ENCODE measurements around the gene ASB12.
"Not testable (repeated sequence)": the region's sequence is repeated elsewhere in the genome, so short reads cannot be mapped to it uniquely, and the experiment has no call there.

ASB12 gene, protein sequence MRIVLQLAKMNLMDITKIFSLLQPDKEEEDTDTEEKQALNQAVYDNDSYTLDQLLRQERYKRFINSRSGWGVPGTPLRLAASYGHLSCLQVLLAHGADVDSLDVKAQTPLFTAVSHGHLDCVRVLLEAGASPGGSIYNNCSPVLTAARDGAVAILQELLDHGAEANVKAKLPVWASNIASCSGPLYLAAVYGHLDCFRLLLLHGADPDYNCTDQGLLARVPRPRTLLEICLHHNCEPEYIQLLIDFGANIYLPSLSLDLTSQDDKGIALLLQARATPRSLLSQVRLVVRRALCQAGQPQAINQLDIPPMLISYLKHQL

GRCh38 chrX:64230123-64230970 is at the start of gene ASB12:
TSS of gene ASB12 (minus strand) at chrX:64230607. CDS start at chrX:64225650, 4,957 bp downstream.
- H3K27ac Mint-ChIP-seq (ENCODE audit: low read depth), result no peak within 1 kb of the TSS
- no peaks in the 10 kb centered on the region for H3K36me3 Mint-ChIP-seq (ENCODE audit: insufficient read depth)
- no peaks in the 10 kb centered on the region for H3K9me3 Mint-ChIP-seq
- H3K4me1 Mint-ChIP-seq, result no peaks in the 10 kb centered on the region
- ATAC-seq (replicated peaks; ENCODE audit: extremely low read depth, poor library complexity, severe bottlenecking) (no peak), DNase-seq (ENCODE audit: low spot score in 2 of 2) (no peak)
- H3K27me3 Mint-ChIP-seq, result no peaks in the 10 kb centered on the region
- H3K4me3 Mint-ChIP-seq, result no peak within 1 kb of the TSS

DNA sequence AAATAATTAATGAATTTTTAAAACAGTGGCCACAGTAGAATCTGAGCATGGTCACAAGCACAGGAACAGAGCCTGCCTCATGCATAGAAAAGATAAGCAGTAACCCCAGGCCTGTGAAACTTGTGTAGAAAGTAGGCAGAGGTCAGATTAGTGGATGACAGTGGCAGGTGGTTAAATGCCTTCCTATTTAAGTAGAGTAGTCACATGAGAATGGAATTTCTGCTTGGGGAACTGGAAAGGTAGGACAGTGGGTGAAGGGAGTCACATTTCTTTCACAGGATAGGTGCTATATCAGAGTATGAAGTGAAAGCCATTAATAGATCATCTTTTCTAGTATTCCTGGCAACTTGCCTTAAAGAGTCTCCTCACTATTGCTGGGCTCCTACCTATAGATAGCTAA is 34.9 kb upstream of the ASB12 start:
- H3K4me3 Mint-ChIP-seq, result no peak overlapping the region
- DNase-seq (ENCODE audit: low spot score in 2 of 2) (no peak), ATAC-seq (replicated peaks; ENCODE audit: extremely low read depth, poor library complexity, severe bottlenecking) (no peak)
- no peaks in the 10 kb centered on the region for H3K4me1 Mint-ChIP-seq
- no peaks in the 10 kb centered on the region for H3K27me3 Mint-ChIP-seq
- peaks cover 5% of the 10 kb centered on the region for H3K36me3 Mint-ChIP-seq (ENCODE audit: insufficient read depth)
- no peaks in the 10 kb centered on the region for H3K9me3 Mint-ChIP-seq
- H3K27ac Mint-ChIP-seq (ENCODE audit: low read depth), result no peak overlapping the region

DNA sequence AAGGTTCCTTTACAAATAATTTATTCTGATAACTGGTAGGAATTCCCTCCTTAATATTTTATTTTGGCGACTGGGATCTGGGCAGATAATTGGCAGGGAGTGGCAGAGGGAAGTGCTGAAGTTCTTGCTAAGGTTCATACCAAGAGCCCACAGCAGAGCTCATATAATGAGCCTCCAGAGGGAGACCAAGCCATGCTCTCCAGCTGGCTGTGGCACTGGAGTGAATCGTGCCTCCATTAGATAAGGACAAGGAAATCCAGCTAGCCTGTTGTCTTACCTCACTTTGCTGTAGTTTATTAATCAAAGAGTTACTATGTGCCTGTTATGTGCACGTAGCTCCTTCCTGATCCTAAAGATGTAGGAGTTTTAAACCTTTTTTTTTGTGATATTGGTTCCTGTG is 1.3 kb downstream of the ASB12 start:
- ATAC-seq (replicated peaks; ENCODE audit: extremely low read depth, poor library complexity, severe bottlenecking), result no peak
- no peak for DNase-seq (ENCODE audit: low spot score in 2 of 2)
- Mint-ChIP-seq H3K4me3 (no peak overlapping the region), H3K36me3 (ENCODE audit: insufficient read depth) (no peaks in the 10 kb centered on the region), H3K27me3 (no peaks in the 10 kb centered on the region), H3K9me3 (no peaks in the 10 kb centered on the region), H3K4me1 (no peaks in the 10 kb centered on the region), H3K27ac (ENCODE audit: low read depth) (no peak overlapping the region)

DNA sequence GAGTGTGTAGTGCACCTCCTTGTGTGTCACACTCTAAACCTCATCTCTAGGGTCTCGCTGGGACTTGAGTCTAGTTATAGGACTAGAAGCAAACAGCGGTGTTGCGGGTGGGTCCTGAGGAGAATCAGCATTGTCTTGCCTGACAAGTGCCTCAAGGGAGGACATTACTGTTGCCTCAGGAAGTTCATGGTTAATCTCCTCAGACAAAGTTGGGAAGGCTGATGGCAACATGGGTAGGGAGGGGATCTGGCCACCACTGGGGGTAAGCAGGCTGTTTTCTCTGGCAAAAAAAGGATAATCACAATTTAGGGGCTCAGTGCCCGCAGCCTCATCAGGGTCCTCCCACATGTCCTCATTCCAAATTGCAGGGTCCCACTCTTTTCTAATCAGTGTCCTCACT is 12.4 kb downstream of the ASB12 start:
- DNase-seq (ENCODE audit: low spot score in 2 of 2) (no peak), ATAC-seq (replicated peaks; ENCODE audit: extremely low read depth, poor library complexity, severe bottlenecking) (no peak)
- Mint-ChIP-seq H3K36me3 (ENCODE audit: insufficient read depth) (no peaks in the 10 kb centered on the region), H3K4me1 (no peaks in the 10 kb centered on the region), H3K27me3 (no peaks in the 10 kb centered on the region), H3K4me3 (no peak overlapping the region), H3K27ac (ENCODE audit: low read depth) (no peak overlapping the region), H3K9me3 (no peaks in the 10 kb centered on the region)

GRCh38 chrX:64213989-64214388 is 16.4 kb downstream of the ASB12 start:
- ATAC-seq (replicated peaks; ENCODE audit: extremely low read depth, poor library complexity, severe bottlenecking); H3K27me3 Mint-ChIP-seq; H3K9me3 Mint-ChIP-seq; H3K4me3 Mint-ChIP-seq; H3K4me1 Mint-ChIP-seq; H3K27ac Mint-ChIP-seq (ENCODE audit: low read depth); DNase-seq (ENCODE audit: low spot score in 2 of 2); H3K36me3 Mint-ChIP-seq (ENCODE audit: insufficient read depth): not testable (repeated sequence)

DNA sequence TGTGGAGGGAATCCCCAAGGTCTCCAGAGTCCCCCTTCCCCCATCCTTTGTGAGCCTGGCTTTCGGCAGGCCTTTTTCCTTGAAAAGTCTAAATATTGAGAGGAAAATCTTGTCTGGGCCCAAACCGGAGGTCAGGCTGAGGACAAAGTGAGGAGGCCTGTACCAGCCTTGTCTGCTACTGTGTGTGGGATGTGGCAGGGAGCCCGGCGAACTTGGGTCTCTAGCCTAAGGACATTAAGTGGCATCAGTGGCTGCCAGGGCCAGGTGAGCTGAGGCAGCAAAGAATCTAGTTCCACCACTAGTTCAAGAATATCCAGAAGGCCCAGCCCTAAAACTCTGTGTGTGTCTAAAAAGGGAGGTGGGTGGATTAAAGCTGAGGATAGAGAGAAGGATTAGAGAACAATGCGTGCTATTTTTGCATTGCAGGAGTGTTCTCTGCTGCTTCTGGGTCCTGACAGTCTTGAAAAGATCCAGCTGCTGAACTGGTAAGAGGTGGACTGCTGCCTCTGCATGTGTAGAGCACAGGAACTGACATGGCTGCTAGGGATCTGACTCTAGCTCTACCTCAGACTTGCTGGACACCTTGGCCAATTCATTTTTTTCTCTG is 23.7 kb downstream of the ASB12 start:
- peak overlapping the region; percentile 90 for H3K4me3 Mint-ChIP-seq

GRCh38 chrX:64205735-64206501 is 24.5 kb downstream of the ASB12 start:
- Mint-ChIP-seq H3K36me3 (ENCODE audit: insufficient read depth) (peaks cover 10% of the 10 kb centered on the region), H3K4me1 (peaks cover 11% of the 10 kb centered on the region), H3K4me3 (peak overlapping the region; percentile 90), H3K27me3 (no peaks in the 10 kb centered on the region), H3K9me3 (no peaks in the 10 kb centered on the region), H3K27ac (ENCODE audit: low read depth) (peak overlapping the region; percentile 93)
- DNase-seq (ENCODE audit: low spot score in 2 of 2), result peak; percentile 69 to 80
- peak; percentile 92 for ATAC-seq (replicated peaks; ENCODE audit: extremely low read depth, poor library complexity, severe bottlenecking)

More for the DNA sequence above, 23.7 kb downstream of the ASB12 start:
- Mint-ChIP-seq H3K36me3 (ENCODE audit: insufficient read depth) (peaks cover 10% of the 10 kb centered on the region), H3K27ac (ENCODE audit: low read depth) (peak overlapping the region; percentile 93), H3K27me3 (no peaks in the 10 kb centered on the region), H3K9me3 (no peaks in the 10 kb centered on the region), H3K4me1 (peaks cover 11% of the 10 kb centered on the region)
- ATAC-seq (replicated peaks; ENCODE audit: extremely low read depth, poor library complexity, severe bottlenecking), result no peak
- DNase-seq (ENCODE audit: low spot score in 2 of 2), result no peak

DNA sequence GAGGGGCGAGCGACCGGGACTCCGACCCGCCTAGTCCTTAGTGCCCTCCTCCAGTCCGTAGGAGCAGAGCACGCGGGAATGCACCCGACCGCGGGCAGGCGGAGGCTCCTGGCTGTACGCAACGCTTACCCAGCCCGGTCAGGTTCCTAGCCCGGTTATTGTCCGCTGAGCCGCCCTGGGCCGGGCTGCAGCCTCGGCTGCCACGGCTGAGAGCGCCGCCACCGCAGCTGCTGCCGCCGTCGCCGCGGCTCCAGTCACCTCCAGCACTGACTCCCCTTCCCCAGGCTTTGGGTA is 25.0 kb downstream of the ASB12 start, which contains the start of gene AMER1:
Gene AMER1 (minus strand): TSS at position 268 of the 294 bp plus-strand sequence. CDS start 12,422 bp downstream, outside the sequence.
- DNase-seq (ENCODE audit: low spot score in 2 of 2), result no peak
- H3K27ac Mint-ChIP-seq (ENCODE audit: low read depth), result peak within 1 kb of the TSS; percentile 93

DNA sequence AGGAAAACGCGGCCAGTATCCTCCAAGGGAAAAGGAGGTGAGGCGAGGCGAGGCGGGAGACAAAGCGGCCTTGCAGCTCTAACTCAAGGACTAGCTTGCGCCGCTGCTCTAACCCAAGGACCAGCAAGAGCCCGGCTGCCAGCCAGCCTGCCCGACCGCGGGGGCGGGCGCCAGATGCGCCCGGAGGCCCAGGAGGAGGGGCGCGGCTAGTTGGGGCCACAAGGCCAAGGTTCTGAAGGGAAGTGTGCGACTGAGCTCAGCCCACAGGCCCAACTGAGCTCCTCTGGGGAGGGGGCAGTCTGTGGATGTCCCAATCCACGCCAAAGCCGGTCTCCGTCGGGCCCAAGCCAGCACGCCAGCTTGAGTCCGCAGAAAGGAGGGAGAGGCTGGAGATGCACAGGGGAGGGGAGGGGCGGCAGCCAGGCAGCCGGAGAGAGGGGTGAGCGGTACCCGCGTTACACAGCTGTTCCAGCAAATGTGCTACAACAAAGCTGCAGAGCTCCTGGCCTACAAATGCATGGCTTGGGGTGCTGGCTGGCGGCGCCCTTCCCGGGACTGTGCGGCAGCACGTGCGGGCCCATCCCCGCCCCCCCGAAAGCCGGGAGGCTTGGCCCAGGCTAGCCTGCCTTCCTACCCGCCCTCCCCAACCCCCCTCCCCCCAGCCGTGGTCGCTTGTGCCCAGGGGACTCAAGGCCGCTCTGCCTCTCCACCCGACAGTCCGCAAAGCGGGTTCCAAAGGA is 25.5 kb downstream of the ASB12 start:
- Mint-ChIP-seq H3K4me3 (peak overlapping the region; percentile 90), H3K36me3 (ENCODE audit: insufficient read depth) (peaks cover 10% of the 10 kb centered on the region), H3K27ac (ENCODE audit: low read depth) (no peak overlapping the region), H3K9me3 (no peaks in the 10 kb centered on the region), H3K4me1 (peaks cover 11% of the 10 kb centered on the region), H3K27me3 (no peaks in the 10 kb centered on the region)
- peak in 1 of 2 donors; percentile 9 for DNase-seq (ENCODE audit: low spot score in 2 of 2)
- no peak for ATAC-seq (replicated peaks; ENCODE audit: extremely low read depth, poor library complexity, severe bottlenecking)

More for the DNA sequence above, 25.0 kb downstream of the ASB12 start, which contains the start of gene AMER1:
- H3K36me3 Mint-ChIP-seq (ENCODE audit: insufficient read depth), result peaks cover 10% of the 10 kb centered on the region
- peak; percentile 20 for ATAC-seq (replicated peaks; ENCODE audit: extremely low read depth, poor library complexity, severe bottlenecking)
- no peaks in the 10 kb centered on the region for H3K27me3 Mint-ChIP-seq
- peaks cover 11% of the 10 kb centered on the region for H3K4me1 Mint-ChIP-seq
- no peaks in the 10 kb centered on the region for H3K9me3 Mint-ChIP-seq
- H3K4me3 Mint-ChIP-seq, result peak within 1 kb of the TSS; percentile 90

- no peaks in the 10 kb centered on the region for H3K27me3 Mint-ChIP-seq
- H3K4me1 Mint-ChIP-seq, result peaks cover 11% of the 10 kb centered on the region
- peak overlapping the region; percentile 90 for H3K4me3 Mint-ChIP-seq
- DNase-seq (ENCODE audit: low spot score in 2 of 2), result no peak
- ATAC-seq (replicated peaks; ENCODE audit: extremely low read depth, poor library complexity, severe bottlenecking), result no peak
- H3K36me3 Mint-ChIP-seq (ENCODE audit: insufficient read depth), result peaks cover 10% of the 10 kb centered on the region
- H3K27ac Mint-ChIP-seq (ENCODE audit: low read depth), result no peak overlapping the region
- H3K9me3 Mint-ChIP-seq, result no peaks in the 10 kb centered on the region
Observed at GRCh38 chrX:64204252-64204651, 26.2 kb downstream of the ASB12 start.

DNA sequence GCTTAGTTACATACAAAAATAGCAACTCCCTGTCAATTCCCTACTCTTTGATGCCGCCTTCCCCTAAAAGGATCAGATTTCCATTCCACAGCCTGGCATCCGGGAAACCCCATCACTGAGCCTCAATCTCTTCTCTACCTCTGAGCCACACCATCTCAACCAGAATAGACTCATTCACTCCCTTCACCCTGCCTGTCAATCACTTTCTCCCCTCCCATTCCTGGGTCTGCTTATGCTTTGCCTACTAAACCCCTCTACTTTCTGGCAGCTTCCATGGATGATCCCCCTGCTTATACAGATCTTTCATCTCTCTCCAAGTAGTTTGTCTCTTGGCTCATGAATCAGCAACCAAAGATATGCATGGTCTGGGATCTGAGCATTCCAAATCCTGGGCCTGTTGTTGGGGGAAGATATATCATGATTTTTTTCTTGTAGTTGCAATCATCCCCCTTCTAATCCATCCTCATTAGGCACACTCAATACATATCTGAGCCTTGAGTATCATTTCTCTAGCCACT is 27.5 kb downstream of the ASB12 start:
- Mint-ChIP-seq H3K4me3 (no peak overlapping the region), H3K27me3 (no peaks in the 10 kb centered on the region), H3K9me3 (no peaks in the 10 kb centered on the region), H3K27ac (ENCODE audit: low read depth) (no peak overlapping the region), H3K36me3 (ENCODE audit: insufficient read depth) (peaks cover 10% of the 10 kb centered on the region), H3K4me1 (peaks cover 11% of the 10 kb centered on the region)
- DNase-seq (ENCODE audit: low spot score in 2 of 2), result no peak
- no peak for ATAC-seq (replicated peaks; ENCODE audit: extremely low read depth, poor library complexity, severe bottlenecking)
